Thyroid gland (tissue), 4 donors: ENCODE measurements around the gene KRTAP15-1. TPM values are rescaled to one million over a fixed set of nuclear protein-coding genes. Genes with fewer than 3 reads are reported as not detected.
A peak's percentile ranks its signal among the peaks of the same experiment; 100 is the strongest.

Experiments used
- DNase-seq, 2 donors: peaks; one replicate each; pipeline ENCODE4 v3.0.0-alpha.2; 2019
- H3K27ac ChIP-seq, 3 donors: fragments of 200-600 bp; sonication (generic); 1 replicate in 2 of 3; 2 replicates in 1 of 3; pipeline ENCODE4 v1.5.1; 2016 to 2019; ENCODE audit warnings: mild to moderate bottlenecking in 1 of 3, moderate library complexity in 1 of 3
- H3K27me3 ChIP-seq: fragments of 200-600 bp; sonication (generic); one replicate; pipeline ENCODE4 v1.5.1; 2019
- H3K36me3 ChIP-seq, 2 donors: fragments of 200-600 bp; sonication (generic); one replicate each; pipeline ENCODE4 v1.5.1; 2016 to 2019
- H3K4me1 ChIP-seq, 2 donors: fragments of 200-600 bp; sonication (generic); one replicate each; pipeline ENCODE4 v1.5.1; 2017 to 2019
- H3K4me3 ChIP-seq, 3 donors: fragments of 200-600 bp; sonication (generic); replicated peaks in 1 of 3; 1 replicate in 2 of 3; 2 replicates in 1 of 3; pipeline ENCODE4 v1.5.1; 2016; ENCODE audit warnings: mild to moderate bottlenecking in 1 of 3
- H3K9me3 ChIP-seq: fragments of 200-600 bp; sonication (generic); one replicate; pipeline ENCODE4 v1.5.1; 2017
- POLR2A ChIP-seq, 2 donors: fragments of 450-650 bp; IDR thresholded peaks; one replicate each; pipeline ENCODE4 v1.6.1; 2017; ENCODE audit warnings: antibody characterized with exemption in 2 of 2, mild to moderate bottlenecking in 2 of 2, moderate library complexity in 1 of 2
- WGBS, 2 donors: methylation state at CpG; one replicate each; pipeline ENCODE4 v1.1.5; 2017; 5-methylcytosine and 5-hydroxymethylcytosine counted together
- intact Hi-C: fragments of 100-400 bp; cut with DNase I; formaldehyde crosslinking; loops from one replicate; pipeline ENCODE4 v1.15.1; 2023
- total RNA-seq, 4 donors: library from RNA; depleted of rRNA; stranded (reverse); fragments of >200 nt; gene quantifications; one replicate each; pipeline ENCODE4 v1.2.3, GENCODE V29; 2016
- TF ChIP-seq, protein P1 (sequence below), 6 experiments: fragments of 200-600 bp in 3 of 6; fragments of 450-650 bp in 3 of 6; sonication (generic) in 3 of 6; IDR thresholded peaks; one replicate each; pipeline ENCODE4 v1.5.1; 2016 to 2019; ENCODE audit warnings: antibody characterized with exemption in 6 of 6, mild to moderate bottlenecking in 2 of 6, inconsistent platforms in 1 of 6, moderate library complexity in 1 of 6

The KRTAP15-1 gene
- total RNA-seq, 4 donors from 2014 or later: not detected

DNA sequence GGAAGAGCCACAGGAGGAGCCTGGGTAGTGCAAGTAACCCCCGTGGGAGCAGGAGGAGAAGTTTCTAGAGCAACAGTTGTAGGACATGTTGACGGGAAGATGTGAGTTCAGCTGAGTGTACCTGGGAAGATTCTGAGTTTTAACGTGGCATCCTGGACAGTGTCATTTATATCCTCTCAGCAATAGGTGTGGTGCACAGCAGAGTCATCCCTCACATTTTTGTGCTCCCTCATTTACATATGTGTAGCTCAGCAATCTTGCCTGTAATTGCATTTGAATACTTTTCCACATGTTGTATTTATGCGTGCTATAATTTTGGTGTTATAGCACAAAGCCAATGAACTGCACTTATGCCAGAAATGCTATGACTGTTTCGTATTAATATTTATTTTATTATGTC lies 14.2 kb upstream of the KRTAP15-1 start, which contains the start of gene KRTAP13-3:
Gene KRTAP13-3 (minus strand): TSS at position 101 of the 400 bp plus-strand sequence. CDS start 14 bp downstream, at position 87.
- H3K27me3 ChIP-seq: no peaks in the 10 kb centered on the region
- no peaks in the 10 kb centered on the region for H3K4me1 ChIP-seq
- no peaks in the 10 kb centered on the region for H3K36me3 ChIP-seq
- TF ChIP-seq, protein P1, sequence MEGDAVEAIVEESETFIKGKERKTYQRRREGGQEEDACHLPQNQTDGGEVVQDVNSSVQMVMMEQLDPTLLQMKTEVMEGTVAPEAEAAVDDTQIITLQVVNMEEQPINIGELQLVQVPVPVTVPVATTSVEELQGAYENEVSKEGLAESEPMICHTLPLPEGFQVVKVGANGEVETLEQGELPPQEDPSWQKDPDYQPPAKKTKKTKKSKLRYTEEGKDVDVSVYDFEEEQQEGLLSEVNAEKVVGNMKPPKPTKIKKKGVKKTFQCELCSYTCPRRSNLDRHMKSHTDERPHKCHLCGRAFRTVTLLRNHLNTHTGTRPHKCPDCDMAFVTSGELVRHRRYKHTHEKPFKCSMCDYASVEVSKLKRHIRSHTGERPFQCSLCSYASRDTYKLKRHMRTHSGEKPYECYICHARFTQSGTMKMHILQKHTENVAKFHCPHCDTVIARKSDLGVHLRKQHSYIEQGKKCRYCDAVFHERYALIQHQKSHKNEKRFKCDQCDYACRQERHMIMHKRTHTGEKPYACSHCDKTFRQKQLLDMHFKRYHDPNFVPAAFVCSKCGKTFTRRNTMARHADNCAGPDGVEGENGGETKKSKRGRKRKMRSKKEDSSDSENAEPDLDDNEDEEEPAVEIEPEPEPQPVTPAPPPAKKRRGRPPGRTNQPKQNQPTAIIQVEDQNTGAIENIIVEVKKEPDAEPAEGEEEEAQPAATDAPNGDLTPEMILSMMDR (IDR thresholded peaks at IDR 0.05): no peak
- TF ChIP-seq POLR2A (IDR thresholded peaks at IDR 0.05): no peak
- DNase-seq: no peak
- no peak within 1 kb of the TSS for H3K27ac ChIP-seq
- WGBS, 2 donors: 82 to 84% methylated on average over 5 of the region's 5 CpGs
- intact Hi-C loops: no loop called here
- H3K4me3 ChIP-seq: no peak within 1 kb of the TSS
- no peaks in the 10 kb centered on the region for H3K9me3 ChIP-seq

DNA sequence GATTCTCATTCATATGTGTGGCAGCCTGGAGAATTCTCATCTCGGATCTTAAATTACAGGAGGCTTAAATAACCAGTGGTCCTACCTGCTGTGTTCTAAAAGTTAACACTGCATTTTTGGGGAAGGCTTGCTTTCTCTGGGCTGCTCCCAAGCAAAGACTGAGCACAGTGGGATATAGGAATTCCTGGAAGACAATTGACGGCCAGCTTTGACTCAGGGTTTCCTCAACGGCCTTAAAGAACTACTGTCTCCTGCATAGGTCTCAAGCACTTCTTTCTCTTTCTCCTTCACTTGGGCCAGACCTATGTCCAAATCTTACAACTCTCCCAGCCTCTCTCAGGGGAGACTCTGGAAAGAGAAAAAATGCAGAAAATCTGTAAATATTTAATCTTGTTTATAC lies 13.3 kb upstream of the KRTAP15-1 start:
- DNase-seq: no peak
- no peak for TF ChIP-seq POLR2A (IDR thresholded peaks at IDR 0.05)
- TF ChIP-seq, protein P1 (IDR thresholded peaks at IDR 0.05): no peak
- intact Hi-C loops: no loop called here
- Histone ChIP-seq H3K27ac (no peak overlapping the region), H3K4me1 (no peaks in the 10 kb centered on the region), H3K4me3 (no peak overlapping the region), H3K27me3 (no peaks in the 10 kb centered on the region), H3K9me3 (no peaks in the 10 kb centered on the region), H3K36me3 (no peaks in the 10 kb centered on the region)
- 47 to 49% methylated on average over 3 of the region's 3 CpGs for WGBS, 2 donors

DNA sequence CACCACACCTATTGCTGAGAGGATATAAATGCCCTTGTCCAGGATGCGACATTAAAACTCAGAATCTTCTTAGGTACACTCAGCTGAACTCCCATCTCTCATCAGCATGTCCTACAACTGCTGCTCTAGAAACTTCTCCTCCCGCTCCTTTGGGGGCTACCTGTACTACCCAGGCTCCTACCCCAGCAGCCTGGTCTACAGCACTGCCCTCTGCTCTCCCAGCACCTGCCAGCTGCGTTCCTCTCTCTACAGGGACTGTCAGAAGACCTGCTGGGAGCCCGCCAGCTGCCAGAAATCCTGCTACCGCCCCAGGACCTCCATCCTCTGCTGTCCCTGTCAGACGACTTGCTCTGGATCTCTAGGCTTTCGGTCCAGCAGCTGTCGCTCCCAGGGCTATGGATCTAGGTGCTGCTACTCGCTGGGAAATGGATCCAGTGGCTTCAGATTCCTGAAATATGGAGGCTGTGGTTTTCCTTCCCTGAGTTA lies 9.9 kb upstream of the KRTAP15-1 start, which contains the start of gene KRTAP13-4:
Gene KRTAP13-4 (plus strand): TSS at position 51 of the 486 bp plus-strand sequence. CDS start 56 bp downstream, at position 107.
- intact Hi-C loops: no loop called here
- TF ChIP-seq POLR2A (IDR thresholded peaks at IDR 0.05): no peak
- TF ChIP-seq, protein P1 (IDR thresholded peaks at IDR 0.05): no peak
- Histone ChIP-seq H3K9me3 (no peaks in the 10 kb centered on the region), H3K4me3 (no peak within 1 kb of the TSS), H3K36me3 (no peaks in the 10 kb centered on the region), H3K27me3 (no peaks in the 10 kb centered on the region), H3K27ac (no peak within 1 kb of the TSS), H3K4me1 (no peaks in the 10 kb centered on the region)
- no peak for DNase-seq
- WGBS, 2 donors: 74 to 77% methylated on average over 9 of the region's 9 CpGs

DNA sequence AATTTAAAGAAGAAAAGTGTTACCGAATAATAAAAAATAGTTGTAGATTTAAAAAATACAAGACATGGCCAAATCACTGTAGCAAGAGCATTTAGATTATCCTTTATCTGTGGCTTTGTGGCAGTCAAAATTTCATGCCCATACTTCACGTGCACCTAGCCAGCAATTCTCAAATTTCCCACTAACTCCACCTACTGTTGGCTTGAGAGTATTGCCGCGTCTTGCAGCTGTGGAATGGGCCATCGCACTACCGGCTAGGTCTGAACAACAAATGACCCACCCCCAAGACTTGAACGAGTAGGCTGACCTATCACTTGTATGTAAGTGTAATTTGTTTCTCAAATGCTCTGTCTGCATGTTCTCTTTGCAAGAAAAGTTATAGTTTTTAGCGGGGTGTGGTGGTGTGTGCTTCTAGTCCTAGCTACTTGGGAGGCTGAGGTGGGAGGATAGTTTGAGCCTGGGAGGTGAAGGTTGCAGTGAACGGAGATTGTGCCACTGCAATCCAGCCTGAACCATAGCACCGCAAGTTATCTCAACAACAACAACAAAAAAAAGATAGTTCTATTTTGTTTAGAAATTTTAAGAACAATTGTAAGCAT lies 5.9 kb upstream of the KRTAP15-1 start:
- WGBS, 2 donors: 41 to 47% methylated on average over 10 of the region's 10 CpGs
- DNase-seq: peak; percentile 2 to 5
- intact Hi-C loops: no loop called here
- Histone ChIP-seq H3K27ac (no peak overlapping the region), H3K27me3 (no peaks in the 10 kb centered on the region), H3K9me3 (no peaks in the 10 kb centered on the region), H3K4me1 (no peaks in the 10 kb centered on the region), H3K4me3 (no peak overlapping the region), H3K36me3 (no peaks in the 10 kb centered on the region)
- TF ChIP-seq, protein P1 (IDR thresholded peaks at IDR 0.05): peak in 4 of 6 experiments; percentile 25 to 65 (median 42)
- no peak for TF ChIP-seq POLR2A (IDR thresholded peaks at IDR 0.05)

DNA sequence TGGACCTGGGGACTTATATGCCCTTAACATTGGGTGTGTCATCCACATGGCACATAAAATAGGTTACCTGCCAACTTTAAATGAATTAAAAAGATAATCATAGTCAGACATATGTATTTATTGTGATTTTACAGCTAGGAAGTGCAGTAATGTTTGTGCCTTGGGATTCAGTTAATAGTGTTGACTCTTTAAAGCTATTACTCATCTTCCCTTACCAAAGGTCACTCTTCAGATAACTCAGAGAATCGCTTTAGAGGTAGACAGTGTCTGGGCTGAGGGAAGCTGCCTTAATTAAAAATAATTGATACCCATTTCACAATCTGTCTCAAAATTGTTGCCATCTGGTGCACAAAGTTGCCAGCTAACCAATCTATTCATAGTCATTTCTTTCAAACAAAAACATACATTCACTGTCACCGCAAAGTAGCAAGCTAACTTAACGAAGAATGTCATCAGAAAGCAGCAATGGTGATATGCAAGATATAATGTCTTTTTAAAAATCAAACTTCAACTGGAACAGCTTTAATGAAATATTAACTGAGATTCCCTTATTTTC lies 3.0 kb upstream of the KRTAP15-1 start:
- TF ChIP-seq, protein P1 (IDR thresholded peaks at IDR 0.05): no peak
- TF ChIP-seq POLR2A (IDR thresholded peaks at IDR 0.05): no peak
- intact Hi-C loops: no loop called here
- no peak for DNase-seq
- Histone ChIP-seq H3K9me3 (no peaks in the 10 kb centered on the region), H3K36me3 (no peaks in the 10 kb centered on the region), H3K4me1 (no peaks in the 10 kb centered on the region), H3K27me3 (no peaks in the 10 kb centered on the region), H3K27ac (no peak overlapping the region), H3K4me3 (no peak overlapping the region)
- WGBS, 2 donors: 82 to 89% methylated on average over 3 of the region's 3 CpGs
